GM23338 (cell line): ENCODE measurements around the gene AP1M2. TPM values are rescaled to one million over a fixed set of nuclear protein-coding genes. Genes with fewer than 3 reads are reported as not detected.
A peak's percentile ranks its signal among the peaks of the same experiment; 100 is the strongest.

Source experiments
- ATAC-seq: fragments of 200-7000 bp; cut with Tn5 transposase; 3 replicates; pipeline ENCODE4 v1.9.1; 2020
- DNase-seq: peaks from one replicate; pipeline ENCODE4 v3.0.0-alpha.2; 2015; ENCODE audit warnings: low spot score
- H2AFZ ChIP-seq: fragments of 200-600 bp; sonication (generic); 2 replicates; pipeline ENCODE4 v1.8.0; 2016; ENCODE audit warnings: antibody characterized with exemption, mild to moderate bottlenecking, moderate library complexity
- H3F3A ChIP-seq: fragments of 200-600 bp; sonication (generic); replicated peaks from 2 replicates; pipeline ENCODE4 v1.8.0; 2017; ENCODE audit warnings: antibody characterized with exemption, mixed run types, low read depth
- H3K27ac ChIP-seq: fragments of 200-600 bp; sonication (generic); 2 replicates; pipeline ENCODE4 v1.6.1; 2016; ENCODE audit warnings: low read depth
- H3K27me3 ChIP-seq: fragments of 200-600 bp; sonication (generic); 2 replicates; pipeline ENCODE4 v1.8.0; 2016; ENCODE audit warnings: mild to moderate bottlenecking, mixed run types, moderate library complexity; ENCODE audit not compliant: insufficient read depth
- H3K36me3 ChIP-seq: fragments of 200-600 bp; sonication (generic); 2 replicates; pipeline ENCODE4 v1.8.0; 2016; ENCODE audit warnings: mild to moderate bottlenecking; ENCODE audit not compliant: insufficient read depth
- H3K4me1 ChIP-seq: fragments of 200-600 bp; sonication (generic); 2 replicates; pipeline ENCODE4 v1.8.0; 2016; ENCODE audit warnings: mild to moderate bottlenecking, moderate library complexity; ENCODE audit not compliant: insufficient read depth
- H3K4me2 ChIP-seq: fragments of 200-600 bp; sonication (generic); 2 replicates; pipeline ENCODE4 v1.7.1; 2017; ENCODE audit warnings: mixed run types
- H3K4me3 ChIP-seq: fragments of 200-600 bp; sonication (generic); 2 replicates; pipeline ENCODE4 v1.6.1; 2016; ENCODE audit warnings: mixed run types
- H3K79me2 ChIP-seq: fragments of 200-600 bp; sonication (generic); replicated peaks from 2 replicates; pipeline ENCODE4 v1.8.0; 2017; ENCODE audit warnings: mild to moderate bottlenecking; ENCODE audit not compliant: insufficient read depth
- H3K9me2 ChIP-seq: fragments of 200-600 bp; sonication (generic); 2 replicates; pipeline ENCODE4 v1.8.0; 2017; ENCODE audit not compliant: insufficient read depth
- H4K20me1 ChIP-seq: fragments of 200-600 bp; sonication (generic); replicated peaks from 2 replicates; pipeline ENCODE4 v1.8.0; 2017; ENCODE audit warnings: mild to moderate bottlenecking; ENCODE audit not compliant: insufficient read depth
- H3K27ac Mint-ChIP-seq: 2 replicates; pipeline ENCODE4 v1.8.0; 2020; ENCODE audit warnings: inconsistent platforms, mild to moderate bottlenecking, moderate library complexity, mixed read lengths
- H3K27me3 Mint-ChIP-seq: 3 replicates; pipeline ENCODE4 v1.8.0; 2022; ENCODE audit warnings: low read depth, mild to moderate bottlenecking, moderate library complexity, mixed read lengths, inconsistent platforms; ENCODE audit not compliant: insufficient read depth, poor library complexity
- H3K36me3 Mint-ChIP-seq: 3 replicates; pipeline ENCODE4 v1.8.0; 2021; ENCODE audit warnings: low read depth, mild to moderate bottlenecking, inconsistent platforms, moderate library complexity, mixed read lengths
- H3K4me1 Mint-ChIP-seq: 3 replicates; pipeline ENCODE4 v1.8.0; 2020; ENCODE audit warnings: mild to moderate bottlenecking, inconsistent platforms, mixed read lengths
- H3K4me3 Mint-ChIP-seq: 3 replicates; pipeline ENCODE4 v1.8.0; 2021; ENCODE audit warnings: moderate library complexity, mild to moderate bottlenecking, inconsistent platforms, mixed read lengths
- H3K9me3 Mint-ChIP-seq: 3 replicates; pipeline ENCODE4 v1.8.0; 2020; ENCODE audit warnings: moderate library complexity, mild to moderate bottlenecking, inconsistent platforms, mixed read lengths
- CREB1 ChIP-seq: fragments of 250-450 bp; sonication (Bioruptor Pico); IDR thresholded peaks from 2 replicates; pipeline ENCODE4 v1.5.0; 2020; ENCODE audit warnings: low read depth, mild to moderate bottlenecking, moderate library complexity
- CTCF ChIP-seq, 2 experiments: fragments of 200-600 bp in 1 of 2; sonication (generic) in 1 of 2; conservative IDR thresholded peaks; 2 replicates each; pipeline versions ENCODE4 v1.5.1 to v1.6.1; 2016 to 2017; ENCODE audit warnings: antibody characterized with exemption in 2 of 2, low read depth in 2 of 2, mild to moderate bottlenecking in 2 of 2, moderate library complexity in 1 of 2
- ETS1 ChIP-seq: IDR thresholded peaks from 2 replicates; pipeline ENCODE4 v1.6.1; 2016; ENCODE audit warnings: antibody characterized with exemption
- NANOG ChIP-seq: IDR thresholded peaks from 2 replicates; pipeline ENCODE4 v1.6.1; 2016; ENCODE audit warnings: antibody characterized with exemption, borderline replicate concordance
- ZNF114 ChIP-seq: fragments of 250-450 bp; sonication (Bioruptor Pico); IDR thresholded peaks from 2 replicates; pipeline ENCODE4 v1.5.0; 2020; ENCODE audit warnings: mild to moderate bottlenecking, moderate library complexity
- ZNF462 ChIP-seq: fragments of 250-450 bp; sonication (Bioruptor Pico); IDR thresholded peaks from 2 replicates; pipeline ENCODE4 v1.5.0; 2020; ENCODE audit warnings: mild to moderate bottlenecking, moderate library complexity
- polyA plus RNA-seq: library from polyadenylated mRNA; unstranded; fragments of >200 nt; fragmentation: Nextera tagmentation; extraction: Ambion mirVana; gene quantifications from 2 replicates; pipeline ENCODE4 v1.2.1, GENCODE V29; 2016
- total RNA-seq: library from RNA; depleted of rRNA; stranded (reverse); fragments of >200 nt; shearing (Covaris generic); gene quantifications from 2 replicates; pipeline ENCODE4 v1.2.3, GENCODE V29; 2014
- TF ChIP-seq, protein P1 (sequence below): IDR thresholded peaks from one replicate; pipeline ENCODE4 v1.6.1; 2018; ENCODE audit warnings: antibody characterized with exemption; ENCODE audit not compliant: unreplicated experiment

Gene AP1M2
- total and polyA plus RNA-seq, 2 experiments from 2014 or later = 128 to 165 TPM

DNA sequence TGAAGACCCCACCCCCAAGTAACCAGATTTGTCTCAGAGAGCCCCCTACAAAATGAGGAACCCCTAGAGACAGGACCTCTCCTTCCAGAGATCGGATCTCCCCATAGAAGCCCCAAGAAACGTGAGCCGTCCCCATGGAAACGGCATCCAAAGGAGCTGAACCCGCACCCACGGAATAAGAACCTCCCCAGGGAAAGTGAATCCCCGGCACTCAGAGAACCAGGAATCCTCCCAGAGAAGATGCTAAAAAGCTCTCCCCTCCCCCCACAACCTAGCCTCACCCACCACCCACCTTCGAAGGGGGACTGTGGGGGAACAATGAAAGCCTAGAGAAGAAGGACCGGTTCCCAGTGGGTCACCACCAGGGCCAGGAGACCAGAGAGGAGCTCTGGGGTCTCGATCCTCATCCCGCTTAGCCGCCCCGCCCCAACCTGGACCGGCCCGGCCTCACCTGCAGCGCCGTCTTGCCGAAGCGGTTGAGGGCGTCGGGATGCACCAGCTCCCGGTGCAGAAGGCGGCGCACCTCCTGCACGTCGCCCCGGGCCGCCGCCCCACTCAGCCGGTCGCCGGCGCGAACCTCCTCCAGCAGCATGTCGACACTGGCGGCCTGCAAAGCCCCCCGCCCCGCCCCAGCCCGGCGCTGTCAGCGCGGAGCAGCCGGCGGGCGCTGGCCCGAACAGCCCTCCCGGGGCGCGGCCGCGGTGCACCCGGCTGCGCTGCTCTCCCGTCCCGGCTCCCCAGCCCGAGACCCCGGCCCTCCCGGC is 18.9 kb downstream of the AP1M2 start:
- H3K27me3 Mint-ChIP-seq = peaks cover 30% of the 10 kb centered on the region
- H3K4me1 ChIP-seq = peaks cover 23% of the 10 kb centered on the region
- H3K4me2 ChIP-seq = peak overlapping the region; percentile 94
- ATAC-seq (peak; percentile 13), DNase-seq (peak; percentile 75)
- no peaks in the 10 kb centered on the region for H3K36me3 ChIP-seq
- peak overlapping the region; percentile 48; the same call in 1 of the 2 replicates for H3K27ac Mint-ChIP-seq
- H3K36me3 Mint-ChIP-seq = peaks cover 29% of the 10 kb centered on the region
- peak overlapping the region; percentile 94 for H3K4me3 Mint-ChIP-seq
- peaks cover 12% of the 10 kb centered on the region for H3K79me2 ChIP-seq
- H3K9me2 ChIP-seq = no peaks in the 10 kb centered on the region
- peak overlapping the region; percentile 52; the same call in 1 of the 2 replicates for H2AFZ ChIP-seq
- H3K4me1 Mint-ChIP-seq = peaks cover 36% of the 10 kb centered on the region
- peak overlapping the region; percentile 83 for H3K4me3 ChIP-seq
- H3K27me3 ChIP-seq = no peaks in the 10 kb centered on the region
- H3F3A ChIP-seq = peaks cover 35% of the 10 kb centered on the region
- peaks cover 5% of the 10 kb centered on the region for H4K20me1 ChIP-seq
- H3K27ac ChIP-seq = 0 out of 2 replicates have a peak overlapping the region, but pooled peaks have one; percentile 9
- TF ChIP-seq CTCF (conservative IDR thresholded peaks at IDR 0.05; ENCODE audit: low read depth in 2 of 2) (0 out of 4 replicates have a peak, but pooled peaks of 1 of the 2 experiments have one; percentile 7), ZNF114 (CRISPR knock-in tag) (no peak), ZNF462 (CRISPR knock-in tag) (no peak), ETS1 (no peak), NANOG (no peak), CREB1 (CRISPR knock-in tag) (no peak)
- TF ChIP-seq, protein P1, sequence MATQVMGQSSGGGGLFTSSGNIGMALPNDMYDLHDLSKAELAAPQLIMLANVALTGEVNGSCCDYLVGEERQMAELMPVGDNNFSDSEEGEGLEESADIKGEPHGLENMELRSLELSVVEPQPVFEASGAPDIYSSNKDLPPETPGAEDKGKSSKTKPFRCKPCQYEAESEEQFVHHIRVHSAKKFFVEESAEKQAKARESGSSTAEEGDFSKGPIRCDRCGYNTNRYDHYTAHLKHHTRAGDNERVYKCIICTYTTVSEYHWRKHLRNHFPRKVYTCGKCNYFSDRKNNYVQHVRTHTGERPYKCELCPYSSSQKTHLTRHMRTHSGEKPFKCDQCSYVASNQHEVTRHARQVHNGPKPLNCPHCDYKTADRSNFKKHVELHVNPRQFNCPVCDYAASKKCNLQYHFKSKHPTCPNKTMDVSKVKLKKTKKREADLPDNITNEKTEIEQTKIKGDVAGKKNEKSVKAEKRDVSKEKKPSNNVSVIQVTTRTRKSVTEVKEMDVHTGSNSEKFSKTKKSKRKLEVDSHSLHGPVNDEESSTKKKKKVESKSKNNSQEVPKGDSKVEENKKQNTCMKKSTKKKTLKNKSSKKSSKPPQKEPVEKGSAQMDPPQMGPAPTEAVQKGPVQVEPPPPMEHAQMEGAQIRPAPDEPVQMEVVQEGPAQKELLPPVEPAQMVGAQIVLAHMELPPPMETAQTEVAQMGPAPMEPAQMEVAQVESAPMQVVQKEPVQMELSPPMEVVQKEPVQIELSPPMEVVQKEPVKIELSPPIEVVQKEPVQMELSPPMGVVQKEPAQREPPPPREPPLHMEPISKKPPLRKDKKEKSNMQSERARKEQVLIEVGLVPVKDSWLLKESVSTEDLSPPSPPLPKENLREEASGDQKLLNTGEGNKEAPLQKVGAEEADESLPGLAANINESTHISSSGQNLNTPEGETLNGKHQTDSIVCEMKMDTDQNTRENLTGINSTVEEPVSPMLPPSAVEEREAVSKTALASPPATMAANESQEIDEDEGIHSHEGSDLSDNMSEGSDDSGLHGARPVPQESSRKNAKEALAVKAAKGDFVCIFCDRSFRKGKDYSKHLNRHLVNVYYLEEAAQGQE = no peak
- peaks cover 2% of the 10 kb centered on the region; the same call in 2 of the 3 replicates for H3K9me3 Mint-ChIP-seq
